ENCODE measurements around the gene FBXO15.

GRCh38 chr18:74191577-74191976 is 43.9 kb upstream of the FBXO15 start:
- TF ChIP-seq CTCF (IDR thresholded peaks at IDR 0.05) (no peak), EP300 (IDR thresholded peaks at IDR 0.05) (no peak)
